ENCODE data around the gene FNBP1L. TPM values are rescaled to one million over a fixed set of nuclear protein-coding genes. Genes with fewer than 3 reads are reported as not detected.

Gene FNBP1L
- total RNA-seq, 1 donor from 2014 or later: 107 TPM

DNA sequence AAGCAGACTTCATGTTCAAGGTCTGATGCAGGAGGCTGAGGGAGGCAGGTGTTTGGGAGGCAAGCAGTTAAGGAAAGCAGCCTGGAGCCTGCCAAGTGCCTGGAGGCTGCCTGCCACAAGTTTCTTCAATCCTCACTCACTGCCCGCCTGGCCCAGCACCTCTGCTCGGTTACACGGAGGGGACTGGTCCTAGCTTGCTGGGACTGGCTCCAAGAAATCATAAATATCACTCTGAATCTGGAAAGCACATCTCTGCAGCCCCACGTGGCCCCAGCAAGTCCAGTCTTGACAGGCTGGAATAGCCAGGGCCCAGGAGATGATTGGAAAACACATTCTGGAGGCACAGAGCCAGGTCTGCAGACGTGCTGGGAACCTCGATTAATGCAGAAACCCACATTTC, 149.8 kb downstream of the FNBP1L start:
- DNase-seq (ENCODE audit: low spot score): no peak
- Mint-ChIP-seq H3K27me3 (ENCODE audit: unreplicated experiment) (peaks cover 4% of the 10 kb centered on the region), H3K9me3 (ENCODE audit: unreplicated experiment) (no peaks in the 10 kb centered on the region), H3K27ac (ENCODE audit: unreplicated experiment) (no peak overlapping the region), H3K4me3 (ENCODE audit: unreplicated experiment) (no peak overlapping the region), H3K36me3 (ENCODE audit: low read depth, unreplicated experiment) (peaks cover 5% of the 10 kb centered on the region), H3K4me1 (ENCODE audit: unreplicated experiment) (peaks cover 23% of the 10 kb centered on the region)
- TF ChIP-seq, protein P1, sequence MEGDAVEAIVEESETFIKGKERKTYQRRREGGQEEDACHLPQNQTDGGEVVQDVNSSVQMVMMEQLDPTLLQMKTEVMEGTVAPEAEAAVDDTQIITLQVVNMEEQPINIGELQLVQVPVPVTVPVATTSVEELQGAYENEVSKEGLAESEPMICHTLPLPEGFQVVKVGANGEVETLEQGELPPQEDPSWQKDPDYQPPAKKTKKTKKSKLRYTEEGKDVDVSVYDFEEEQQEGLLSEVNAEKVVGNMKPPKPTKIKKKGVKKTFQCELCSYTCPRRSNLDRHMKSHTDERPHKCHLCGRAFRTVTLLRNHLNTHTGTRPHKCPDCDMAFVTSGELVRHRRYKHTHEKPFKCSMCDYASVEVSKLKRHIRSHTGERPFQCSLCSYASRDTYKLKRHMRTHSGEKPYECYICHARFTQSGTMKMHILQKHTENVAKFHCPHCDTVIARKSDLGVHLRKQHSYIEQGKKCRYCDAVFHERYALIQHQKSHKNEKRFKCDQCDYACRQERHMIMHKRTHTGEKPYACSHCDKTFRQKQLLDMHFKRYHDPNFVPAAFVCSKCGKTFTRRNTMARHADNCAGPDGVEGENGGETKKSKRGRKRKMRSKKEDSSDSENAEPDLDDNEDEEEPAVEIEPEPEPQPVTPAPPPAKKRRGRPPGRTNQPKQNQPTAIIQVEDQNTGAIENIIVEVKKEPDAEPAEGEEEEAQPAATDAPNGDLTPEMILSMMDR (IDR thresholded peaks at IDR 0.05; ENCODE audit: unreplicated experiment): no peak

- TF ChIP-seq, protein P1 (IDR thresholded peaks at IDR 0.05; ENCODE audit: unreplicated experiment): no peak
- H3K27ac Mint-ChIP-seq (ENCODE audit: unreplicated experiment): no peak overlapping the region
- H3K27me3 Mint-ChIP-seq (ENCODE audit: unreplicated experiment): peaks cover 4% of the 10 kb centered on the region
- DNase-seq (ENCODE audit: low spot score): no peak
- H3K36me3 Mint-ChIP-seq (ENCODE audit: low read depth, unreplicated experiment): peaks cover 5% of the 10 kb centered on the region
- peaks cover 23% of the 10 kb centered on the region for H3K4me1 Mint-ChIP-seq (ENCODE audit: unreplicated experiment)
- no peak overlapping the region for H3K4me3 Mint-ChIP-seq (ENCODE audit: unreplicated experiment)
- no peaks in the 10 kb centered on the region for H3K9me3 Mint-ChIP-seq (ENCODE audit: unreplicated experiment)
Observed at GRCh38 chr1:93598396-93598795, 150.5 kb downstream of the FNBP1L start.

DNA sequence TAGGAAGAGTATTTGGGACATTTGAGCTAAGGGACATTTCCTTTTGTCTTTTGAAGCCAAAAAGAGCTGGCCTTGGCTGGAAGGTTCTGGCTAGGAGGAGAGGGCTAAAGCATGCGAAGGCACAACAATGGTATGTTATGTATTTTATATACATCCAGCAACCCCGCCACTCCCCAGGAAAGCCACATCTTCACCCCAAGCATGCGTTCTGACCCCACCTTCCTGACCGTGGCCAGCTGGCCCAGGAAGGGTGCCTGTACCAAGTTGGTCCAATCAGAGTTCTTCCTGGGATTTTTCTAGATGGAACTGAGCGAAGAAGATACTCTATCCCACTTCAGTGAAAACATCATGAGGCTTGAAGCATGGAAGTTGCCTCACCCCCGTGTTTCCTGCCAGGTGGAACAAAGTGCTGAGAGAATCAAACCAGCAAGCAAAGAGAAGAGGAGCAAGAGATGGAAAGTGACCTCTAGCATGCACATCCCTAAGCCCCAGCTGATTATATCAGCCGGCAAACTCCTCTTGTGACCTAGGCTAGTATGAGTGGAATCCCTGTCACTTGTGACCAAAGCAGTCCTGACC, 151.0 kb downstream of the FNBP1L start:
- no peak overlapping the region for H3K27ac Mint-ChIP-seq (ENCODE audit: unreplicated experiment)
- DNase-seq (ENCODE audit: low spot score): no peak
- H3K36me3 Mint-ChIP-seq (ENCODE audit: low read depth, unreplicated experiment): peaks cover 5% of the 10 kb centered on the region
- TF ChIP-seq, protein P1 (IDR thresholded peaks at IDR 0.05; ENCODE audit: unreplicated experiment): no peak
- no peak overlapping the region for H3K4me3 Mint-ChIP-seq (ENCODE audit: unreplicated experiment)
- no peaks in the 10 kb centered on the region for H3K9me3 Mint-ChIP-seq (ENCODE audit: unreplicated experiment)
- H3K27me3 Mint-ChIP-seq (ENCODE audit: unreplicated experiment): peaks cover 4% of the 10 kb centered on the region
- H3K4me1 Mint-ChIP-seq (ENCODE audit: unreplicated experiment): peaks cover 23% of the 10 kb centered on the region

GRCh38 chr1:93599479-93599878, 151.6 kb downstream of the FNBP1L start:
- H3K4me3 Mint-ChIP-seq (ENCODE audit: unreplicated experiment): no peak overlapping the region
- TF ChIP-seq, protein P1 (IDR thresholded peaks at IDR 0.05; ENCODE audit: unreplicated experiment): no peak
- peaks cover 4% of the 10 kb centered on the region for H3K27me3 Mint-ChIP-seq (ENCODE audit: unreplicated experiment)
- no peaks in the 10 kb centered on the region for H3K9me3 Mint-ChIP-seq (ENCODE audit: unreplicated experiment)
- no peak for DNase-seq (ENCODE audit: low spot score)
- peaks cover 23% of the 10 kb centered on the region for H3K4me1 Mint-ChIP-seq (ENCODE audit: unreplicated experiment)
- H3K27ac Mint-ChIP-seq (ENCODE audit: unreplicated experiment): peak overlapping the region; percentile 59
- peaks cover 5% of the 10 kb centered on the region for H3K36me3 Mint-ChIP-seq (ENCODE audit: low read depth, unreplicated experiment)

DNA sequence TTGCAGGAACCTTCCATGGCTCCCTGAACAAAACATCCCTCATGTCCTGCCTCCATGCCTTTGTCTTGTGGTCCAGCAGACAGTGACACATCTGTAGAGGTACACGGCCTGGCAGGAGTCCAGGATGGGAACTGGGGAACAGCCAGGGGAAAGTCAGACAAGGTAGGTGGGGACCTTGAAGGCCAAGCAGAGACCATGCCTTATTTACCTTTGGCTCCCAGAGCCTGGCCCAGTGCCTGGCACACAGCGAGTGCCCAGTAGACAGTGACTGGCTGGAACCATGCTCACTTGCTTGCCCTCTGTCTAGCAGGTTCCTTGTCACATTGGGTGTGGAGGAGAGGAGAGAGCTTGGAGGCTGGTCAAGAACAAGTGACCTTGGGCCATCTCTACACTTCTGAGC, 152.7 kb downstream of the FNBP1L start:
- H3K4me1 Mint-ChIP-seq (ENCODE audit: unreplicated experiment): peaks cover 21% of the 10 kb centered on the region
- no peaks in the 10 kb centered on the region for H3K9me3 Mint-ChIP-seq (ENCODE audit: unreplicated experiment)
- DNase-seq (ENCODE audit: low spot score): no peak
- H3K27me3 Mint-ChIP-seq (ENCODE audit: unreplicated experiment): peaks cover 4% of the 10 kb centered on the region
- H3K36me3 Mint-ChIP-seq (ENCODE audit: low read depth, unreplicated experiment): no peaks in the 10 kb centered on the region
- no peak overlapping the region for H3K4me3 Mint-ChIP-seq (ENCODE audit: unreplicated experiment)
- TF ChIP-seq, protein P1 (IDR thresholded peaks at IDR 0.05; ENCODE audit: unreplicated experiment): no peak
- no peak overlapping the region for H3K27ac Mint-ChIP-seq (ENCODE audit: unreplicated experiment)

Measured in endothelial cell (in vitro differentiated cells).